IPS-20b (cell line): ENCODE measurements around the gene KIF26B.
"Not testable (repeated sequence)": the region's sequence is repeated elsewhere in the genome, so short reads cannot be mapped to it uniquely, and the experiment has no call there.

Experiments
- H3K27ac ChIP-seq: one replicate; pipeline ENCODE4 v1.5.1; 2013; ENCODE audit warnings: low read length
- H3K27me3 ChIP-seq: 2 replicates; pipeline ENCODE4 v1.6.1; 2013; ENCODE audit warnings: mild to moderate bottlenecking, low read length, inconsistent platforms; ENCODE audit not compliant: insufficient read depth
- H3K36me3 ChIP-seq: 2 replicates; pipeline ENCODE4 v1.6.1; 2013; ENCODE audit warnings: low read depth, mild to moderate bottlenecking, inconsistent platforms, low read length, moderate library complexity; ENCODE audit not compliant: insufficient read depth
- H3K4me1 ChIP-seq: 2 replicates; pipeline ENCODE4 v1.6.1; 2013; ENCODE audit warnings: mild to moderate bottlenecking, control low read depth, inconsistent platforms, low read length, moderate library complexity; ENCODE audit not compliant: insufficient read depth
- H3K4me3 ChIP-seq: 2 replicates; pipeline ENCODE4 v1.5.1; 2013; ENCODE audit warnings: mild to moderate bottlenecking, low read length, inconsistent platforms
- H3K9ac ChIP-seq: 2 replicates; pipeline ENCODE4 v1.6.1; 2013; ENCODE audit warnings: low read depth, mild to moderate bottlenecking, inconsistent platforms, low read length, moderate library complexity
- H3K9me3 ChIP-seq: 2 replicates; pipeline ENCODE4 v1.6.1; 2013; ENCODE audit warnings: mild to moderate bottlenecking, low read depth, low read length, inconsistent platforms; ENCODE audit not compliant: insufficient read depth

KIF26B gene

GRCh38 chr1:245118806-245119205 lies 36.0 kb upstream of the KIF26B start:
- no peaks in the 10 kb centered on the region for H3K9me3 ChIP-seq
- H3K27me3 ChIP-seq, result no peaks in the 10 kb centered on the region
- no peaks in the 10 kb centered on the region for H3K4me1 ChIP-seq
- no peak overlapping the region for H3K27ac ChIP-seq
- no peaks in the 10 kb centered on the region for H3K36me3 ChIP-seq
- no peak overlapping the region for H3K4me3 ChIP-seq
- H3K9ac ChIP-seq, result no peak overlapping the region

- H3K27me3 ChIP-seq, result no peaks in the 10 kb centered on the region
- H3K9ac ChIP-seq, result no peak overlapping the region
- H3K9me3 ChIP-seq, result no peaks in the 10 kb centered on the region
- H3K36me3 ChIP-seq, result no peaks in the 10 kb centered on the region
- H3K4me1 ChIP-seq, result peaks cover 12% of the 10 kb centered on the region; the same call in 1 of the 2 replicates
- H3K4me3 ChIP-seq, result no peak overlapping the region
- H3K27ac ChIP-seq, result no peak overlapping the region
These were observed 33.3 kb upstream of the KIF26B start for GRCh38 chr1:245121523-245121922.

- Histone ChIP-seq H3K36me3 (no peaks in the 10 kb centered on the region), H3K27me3 (no peaks in the 10 kb centered on the region), H3K4me1 (peaks cover 12% of the 10 kb centered on the region; the same call in 1 of the 2 replicates), H3K9ac (no peak overlapping the region), H3K27ac (no peak overlapping the region), H3K9me3 (no peaks in the 10 kb centered on the region), H3K4me3 (no peak overlapping the region)
These were observed 30.5 kb upstream of the KIF26B start for GRCh38 chr1:245124241-245124640.

GRCh38 chr1:245124644-245125043 lies 30.1 kb upstream of the KIF26B start:
- H3K36me3 ChIP-seq, result no peaks in the 10 kb centered on the region
- H3K9me3 ChIP-seq, result no peaks in the 10 kb centered on the region
- H3K27ac ChIP-seq, result no peak overlapping the region
- no peak overlapping the region for H3K9ac ChIP-seq
- no peak overlapping the region for H3K4me3 ChIP-seq
- H3K4me1 ChIP-seq, result peaks cover 12% of the 10 kb centered on the region; the same call in 1 of the 2 replicates
- no peaks in the 10 kb centered on the region for H3K27me3 ChIP-seq

- no peaks in the 10 kb centered on the region for H3K9me3 ChIP-seq
- H3K4me3 ChIP-seq, result no peak overlapping the region
- peaks cover 12% of the 10 kb centered on the region; the same call in 1 of the 2 replicates for H3K4me1 ChIP-seq
- no peaks in the 10 kb centered on the region for H3K27me3 ChIP-seq
- no peak overlapping the region for H3K27ac ChIP-seq
- H3K36me3 ChIP-seq, result no peaks in the 10 kb centered on the region
- no peak overlapping the region for H3K9ac ChIP-seq
These were observed 28.3 kb upstream of the KIF26B start for GRCh38 chr1:245126530-245126929.

GRCh38 chr1:245128381-245129101 lies 26.2 kb upstream of the KIF26B start:
- H3K27ac ChIP-seq, result no peak overlapping the region
- no peaks in the 10 kb centered on the region for H3K27me3 ChIP-seq

GRCh38 chr1:245129319-245130240 lies 25.2 kb upstream of the KIF26B start:
- H3K36me3 ChIP-seq, result no peaks in the 10 kb centered on the region
- no peak overlapping the region for H3K4me3 ChIP-seq
- no peak overlapping the region for H3K27ac ChIP-seq
- H3K4me1 ChIP-seq, result peaks cover 7% of the 10 kb centered on the region; the same call in 1 of the 2 replicates
- H3K9ac ChIP-seq, result no peak overlapping the region
- H3K9me3 ChIP-seq, result no peaks in the 10 kb centered on the region
- no peaks in the 10 kb centered on the region for H3K27me3 ChIP-seq

More at GRCh38 chr1:245128381-245129101, 26.2 kb upstream of the KIF26B start:
- Histone ChIP-seq H3K4me1 (peaks cover 12% of the 10 kb centered on the region; the same call in 1 of the 2 replicates), H3K36me3 (no peaks in the 10 kb centered on the region), H3K4me3 (no peak overlapping the region), H3K9ac (no peak overlapping the region), H3K9me3 (no peaks in the 10 kb centered on the region)

- not testable (repeated sequence) for H3K27me3 ChIP-seq, H3K36me3 ChIP-seq, H3K27ac ChIP-seq, H3K4me3 ChIP-seq, H3K4me1 ChIP-seq, H3K9ac ChIP-seq, H3K9me3 ChIP-seq
These were observed 24.3 kb upstream of the KIF26B start for GRCh38 chr1:245130281-245131025.

GRCh38 chr1:245131026-245131393 lies 23.8 kb upstream of the KIF26B start:
- Histone ChIP-seq H3K27ac (no peak overlapping the region), H3K4me1 (no peaks in the 10 kb centered on the region), H3K9me3 (no peaks in the 10 kb centered on the region), H3K9ac (no peak overlapping the region; the same call in 1 of the 2 replicates), H3K27me3 (no peaks in the 10 kb centered on the region), H3K36me3 (no peaks in the 10 kb centered on the region), H3K4me3 (no peak overlapping the region)

- Histone ChIP-seq H3K27me3 (no peaks in the 10 kb centered on the region; the same call in 1 of the 2 replicates), H3K4me3 (no peak overlapping the region), H3K9me3 (no peaks in the 10 kb centered on the region), H3K4me1 (no peaks in the 10 kb centered on the region), H3K36me3 (no peaks in the 10 kb centered on the region), H3K9ac (no peak overlapping the region), H3K27ac (no peak overlapping the region)
These were observed 22.0 kb upstream of the KIF26B start for GRCh38 chr1:245132771-245133170.

- Histone ChIP-seq H3K4me1 (no peaks in the 10 kb centered on the region), H3K27me3 (no peaks in the 10 kb centered on the region; the same call in 1 of the 2 replicates)
These were observed 20.6 kb upstream of the KIF26B start for GRCh38 chr1:245133995-245134715.

More at GRCh38 chr1:245133995-245134715, 20.6 kb upstream of the KIF26B start:
- H3K36me3 ChIP-seq, result no peaks in the 10 kb centered on the region
- no peak overlapping the region for H3K27ac ChIP-seq
- no peaks in the 10 kb centered on the region for H3K9me3 ChIP-seq
- H3K4me3 ChIP-seq, result no peak overlapping the region
- no peak overlapping the region for H3K9ac ChIP-seq
